Naive thymus-derived CD4-positive, alpha-beta T cell (primary cell): Measurements from ENCODE around the gene DCTN3. TPM values are rescaled to one million over a fixed set of nuclear protein-coding genes. Genes with fewer than 3 reads are reported as not detected.

Experiments used
- ATAC-seq: fragments of 150-1000 bp; cut with Tn5 transposase; 2 replicates; pipeline ENCODE4 v1.10.0; 2021; ENCODE audit warnings: mild to moderate bottlenecking, moderate library complexity
- CTCF ChIA-PET: fragments of 350-600 bp; sonication (Branson Sonifier 250); formaldehyde crosslinking; loops from one replicate; lab custom pipeline; 2021; ENCODE audit warnings: antibody characterized with exemption; lab: Charles Lee
- POLR2A ChIA-PET: fragments of 350-600 bp; sonication (Branson Sonifier 250); formaldehyde crosslinking; loops from one replicate; lab custom pipeline; 2021; ENCODE audit warnings: antibody characterized with exemption, inconsistent platforms; lab: Charles Lee
- DNase-seq, 9 donors: peaks; one replicate each; pipeline versions ENCODE4 v3.0.0 to v3.0.0-alpha.2; 2020 to 2022; ENCODE audit warnings: mixed read lengths in 1 of 9
- H3K27ac ChIP-seq: one replicate; pipeline ENCODE4 v1.7.0; 2013; ENCODE audit warnings: mild to moderate bottlenecking, low read depth, low read length, moderate library complexity
- H3K27me3 ChIP-seq, 2 donors: one replicate each; pipeline ENCODE4 v1.7.0; 2013; ENCODE audit warnings: low read length in 2 of 2, mild to moderate bottlenecking in 2 of 2, moderate library complexity in 2 of 2; ENCODE audit not compliant: control insufficient read depth in 2 of 2, insufficient read depth in 2 of 2
- H3K36me3 ChIP-seq, 3 experiments: 1 replicate in 2 of 3; 2 replicates in 1 of 3; pipeline ENCODE4 v1.7.0; 2013; ENCODE audit warnings: low read length in 3 of 3, mild to moderate bottlenecking in 3 of 3, moderate library complexity in 1 of 3; ENCODE audit not compliant: insufficient read depth in 3 of 3, control insufficient read depth in 2 of 3
- H3K4me1 ChIP-seq, 2 donors: one replicate each; pipeline ENCODE4 v1.7.0; 2013; ENCODE audit warnings: low read length in 2 of 2, mild to moderate bottlenecking in 2 of 2, moderate library complexity in 1 of 2; ENCODE audit not compliant: control insufficient read depth in 2 of 2, insufficient read depth in 2 of 2
- H3K4me3 ChIP-seq: 2 replicates; pipeline ENCODE4 v1.7.0; 2013; ENCODE audit warnings: mild to moderate bottlenecking, low read length
- H3K9me3 ChIP-seq, 3 experiments: 1 replicate in 2 of 3; 2 replicates in 1 of 3; pipeline ENCODE4 v1.7.0; 2013; ENCODE audit warnings: low read length in 3 of 3; ENCODE audit not compliant: control insufficient read depth in 2 of 3
- H3K27ac Mint-ChIP-seq, 9 donors: one replicate each; pipeline ENCODE4 v1.8.0; 2020 to 2022; ENCODE audit warnings: mixed read lengths in 9 of 9, mild to moderate bottlenecking in 8 of 9, moderate library complexity in 5 of 9, inconsistent platforms in 2 of 9
- H3K27me3 Mint-ChIP-seq, 5 donors: one replicate each; pipeline ENCODE4 v1.8.0; 2021 to 2022; ENCODE audit warnings: mixed read lengths in 5 of 5, mild to moderate bottlenecking in 1 of 5
- H3K36me3 Mint-ChIP-seq, 5 donors: one replicate each; pipeline ENCODE4 v1.8.0; 2020 to 2022; ENCODE audit warnings: mixed read lengths in 5 of 5, mild to moderate bottlenecking in 3 of 5, inconsistent platforms in 1 of 5
- H3K4me1 Mint-ChIP-seq, 7 donors: one replicate each; pipeline ENCODE4 v1.8.0; 2020 to 2022; ENCODE audit warnings: mixed read lengths in 7 of 7, mild to moderate bottlenecking in 3 of 7, inconsistent platforms in 1 of 7
- H3K4me3 Mint-ChIP-seq, 10 donors: one replicate each; pipeline ENCODE4 v1.8.0; 2020 to 2022; ENCODE audit warnings: mild to moderate bottlenecking in 10 of 10, mixed read lengths in 10 of 10, moderate library complexity in 6 of 10, inconsistent platforms in 2 of 10
- H3K9me3 Mint-ChIP-seq, 11 donors: one replicate each; pipeline ENCODE4 v1.8.0; 2020 to 2022; ENCODE audit warnings: mixed read lengths in 11 of 11, mild to moderate bottlenecking in 4 of 11, inconsistent platforms in 1 of 11, moderate library complexity in 1 of 11
- intact Hi-C, 2 donors: fragments of 100-400 bp; cut with micrococcal nuclease; formaldehyde crosslinking; loops; one replicate each; pipeline ENCODE4 v1.15.1; 2023
- polyA plus RNA-seq, 2 donors: library from polyadenylated mRNA; unstranded; fragments of 300-500 nt; fragmentation: Illumina TruSeq; gene quantifications; one replicate each; pipeline ENCODE4 v1.2.3, GENCODE V29; 2021
- total RNA-seq, 6 experiments: library from RNA in 5 of 6; stranded (reverse) in 5 of 6; gene quantifications; 1 replicate in 5 of 6; 2 replicates in 1 of 6; pipeline ENCODE4 v1.2.3 and lab custom pipeline; 2021 to 2026

The DCTN3 gene
- total and polyA plus RNA-seq, 7 experiments from 2014 or later = 55.6 to 129 (median 77.3) TPM

DNA sequence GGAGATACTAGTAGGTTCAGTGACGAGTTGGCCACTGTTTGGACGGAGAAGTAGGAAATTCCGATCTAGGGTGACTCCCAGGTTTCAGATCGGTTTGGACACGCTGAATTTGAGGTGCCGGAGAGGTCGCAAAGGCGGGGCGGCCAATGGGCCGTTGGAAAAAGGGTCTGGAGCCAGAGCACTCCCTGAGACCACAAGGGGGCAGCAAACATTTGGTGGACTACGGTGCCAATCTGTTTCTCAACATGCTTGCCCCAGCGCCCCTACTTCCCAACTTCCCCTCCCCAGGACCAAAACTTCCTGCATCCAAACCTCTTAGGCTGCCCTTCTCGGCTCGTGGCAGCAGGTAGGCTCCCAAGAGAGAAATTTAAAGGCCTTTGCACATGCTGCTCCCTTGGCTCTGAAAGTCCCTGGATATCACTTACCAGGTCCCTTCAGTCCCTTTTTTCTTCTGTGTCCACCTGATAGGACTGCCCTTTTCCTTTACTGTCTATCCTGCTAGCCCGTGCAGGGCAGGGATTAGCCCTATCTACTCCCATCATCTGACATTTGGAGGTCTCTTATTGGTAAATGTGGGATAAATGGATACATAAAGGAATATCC, 7.4 kb downstream of the DCTN3 start:
- POLR2A ChIA-PET = interaction anchor here (0.7 to 3.9 kb wide), 11 partner anchors 7 to 1326 kb away, joined by 3 to 55 read pairs (median 4); partner anchors contain the start of genes DCTN3, DNAI1, FAM219A and SIGMAR1
- no peaks in the 10 kb centered on the region for H3K27me3 Mint-ChIP-seq
- Histone ChIP-seq H3K27me3 (no peaks in the 10 kb centered on the region), H3K4me3 (peak overlapping the region; percentile 89), H3K36me3 (peaks cover 0 to 43% (median 0%) of the 10 kb centered on the region in 3 experiments), H3K27ac (peak overlapping the region; percentile 87), H3K4me1 (peaks cover 10 to 17% of the 10 kb centered on the region in 2 donors), H3K9me3 (no peaks in the 10 kb centered on the region)
- peak; percentile 58 for ATAC-seq
- H3K4me3 Mint-ChIP-seq = peak overlapping the region; percentile 84 to 96 (median 90)
- H3K27ac Mint-ChIP-seq = peak overlapping the region; percentile 78 to 96 (median 92)
- CTCF ChIA-PET = interaction anchor here (0.7 to 7.5 kb wide), 6 partner anchors 22 to 279 kb away, joined by 3 to 98 read pairs (median 3); partner anchors contain the start of genes GALT and SIGMAR1
- peaks cover 7 to 26% (median 11%) of the 10 kb centered on the region in 5 donors for H3K36me3 Mint-ChIP-seq
- DNase-seq = peak; percentile 40 to 75 (median 62)
- peaks cover 6 to 28% (median 21%) of the 10 kb centered on the region in 7 donors for H3K4me1 Mint-ChIP-seq
- H3K9me3 Mint-ChIP-seq = peaks cover 0 to 1% (median 0%) of the 10 kb centered on the region in 11 donors
- intact Hi-C loops = loop anchor here (1.0 to 10.0 kb wide), 15 partner anchors 7 to 796 kb away; partner anchors contain the start of genes DCTN3 (in 2 of the 2), DNAI1 (in 2 of the 2), ENHO (in 2 of the 2) and FAM219A (in 2 of the 2)

DNA sequence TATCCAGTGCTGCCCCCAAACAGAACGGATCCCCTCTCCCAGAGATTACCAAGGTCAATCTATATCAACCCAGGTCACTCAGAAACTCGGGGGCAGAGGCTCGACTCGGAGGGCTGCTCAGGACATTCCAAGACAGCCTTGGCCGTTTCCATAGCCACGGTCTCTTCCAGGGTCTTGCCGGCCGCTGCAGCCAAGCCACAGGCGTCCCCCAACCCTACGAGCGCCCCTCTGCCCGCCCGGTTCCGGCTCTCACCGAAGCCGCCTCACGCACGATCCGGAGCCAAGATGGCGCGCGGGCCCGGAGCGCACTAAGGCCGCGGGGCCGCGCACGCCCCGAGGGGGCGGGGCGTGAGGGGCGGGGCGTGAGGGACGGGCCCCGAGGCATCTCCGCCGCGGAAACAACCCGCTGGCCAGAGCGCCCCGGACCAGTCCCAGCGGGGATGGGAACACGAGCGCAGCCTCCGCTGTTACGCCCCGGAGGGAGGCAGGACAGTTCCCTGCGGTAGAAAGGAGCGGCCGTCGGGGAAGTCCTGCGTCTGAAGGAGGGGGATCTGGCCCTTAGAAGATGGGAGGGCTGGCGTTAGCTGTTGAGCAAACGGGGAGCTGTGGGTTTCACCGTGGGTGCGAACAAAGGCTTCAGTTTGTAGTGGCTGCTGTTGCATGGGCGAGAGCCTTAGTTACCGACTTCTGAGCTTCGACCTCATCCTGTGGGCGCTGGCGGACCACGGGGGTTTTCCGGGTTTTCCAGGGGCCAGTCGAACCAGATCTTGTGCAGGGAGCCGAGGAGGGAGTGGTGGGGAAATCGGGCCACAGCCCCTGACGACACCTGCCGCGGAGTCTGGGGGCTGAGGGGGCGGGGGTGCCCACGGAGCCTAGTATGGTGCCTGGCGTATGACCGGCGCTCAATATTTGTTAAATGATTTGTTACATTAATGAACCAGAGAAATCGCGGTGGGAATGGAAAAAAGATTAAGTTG, 8.2 kb downstream of the DCTN3 start, which contains the start of gene RPP25L:
TSS of gene RPP25L (minus strand) at position 287 of the 977 bp plus-strand sequence. CDS start 801 bp downstream, outside the sequence.
- ATAC-seq (peak; percentile 96), DNase-seq (peak; percentile 75 to 94 (median 86))
- Histone ChIP-seq H3K36me3 (peaks cover 0 to 35% (median 0%) of the 10 kb centered on the region in 3 experiments), H3K4me3 (peak within 1 kb of the TSS; percentile 89), H3K9me3 (no peaks in the 10 kb centered on the region), H3K27ac (peak within 1 kb of the TSS; percentile 87), H3K4me1 (peaks cover 10 to 17% of the 10 kb centered on the region in 2 donors), H3K27me3 (no peaks in the 10 kb centered on the region)
- peak within 1 kb of the TSS; percentile 84 to 96 (median 90) for H3K4me3 Mint-ChIP-seq
- H3K27ac Mint-ChIP-seq = peak within 1 kb of the TSS; percentile 84 to 96 (median 93)
- POLR2A ChIA-PET = interaction anchor here (0.7 to 3.9 kb wide), 11 partner anchors 8 to 1325 kb away, joined by 3 to 55 read pairs (median 4); partner anchors contain the start of genes DCTN3, DNAI1, FAM219A and SIGMAR1
- peaks cover 0 to 1% (median 0%) of the 10 kb centered on the region in 11 donors for H3K9me3 Mint-ChIP-seq
- intact Hi-C loops = loop anchor here (1.0 to 10.0 kb wide), 15 partner anchors 8 to 795 kb away; partner anchors contain the start of genes DCTN3 (in 2 of the 2), DNAI1 (in 2 of the 2), ENHO (in 2 of the 2) and FAM219A (in 2 of the 2)
- H3K36me3 Mint-ChIP-seq = peaks cover 7 to 18% (median 8%) of the 10 kb centered on the region in 5 donors
- CTCF ChIA-PET = interaction anchor here (0.5 to 7.5 kb wide), 10 partner anchors 8 to 90 kb away, joined by 3 to 98 read pairs (median 3); partner anchors contain the start of genes DCTN3, GALT and SIGMAR1
- H3K4me1 Mint-ChIP-seq = peaks cover 6 to 28% (median 21%) of the 10 kb centered on the region in 7 donors
- H3K27me3 Mint-ChIP-seq = no peaks in the 10 kb centered on the region

- Mint-ChIP-seq H3K27me3 (no peaks in the 10 kb centered on the region), H3K36me3 (peaks cover 3 to 11% (median 4%) of the 10 kb centered on the region in 5 donors), H3K4me3 (peak overlapping the region; percentile 84 to 96 (median 90)), H3K4me1 (peaks cover 6 to 28% (median 20%) of the 10 kb centered on the region in 7 donors), H3K27ac (peak overlapping the region; percentile 84 to 96 (median 93)), H3K9me3 (peaks cover 0 to 1% (median 0%) of the 10 kb centered on the region in 11 donors)
- Histone ChIP-seq H3K4me3 (peak overlapping the region; percentile 89), H3K9me3 (no peaks in the 10 kb centered on the region), H3K27me3 (no peaks in the 10 kb centered on the region), H3K27ac (peak overlapping the region; percentile 87), H3K4me1 (peaks cover 10 to 17% of the 10 kb centered on the region in 2 donors), H3K36me3 (peaks cover 0 to 28% (median 0%) of the 10 kb centered on the region in 3 experiments)
- POLR2A ChIA-PET = interaction anchor here (0.9 to 3.9 kb wide), 9 partner anchors 9 to 53 kb away, joined by 3 to 55 read pairs (median 4); partner anchors contain the start of genes DCTN3, GALT and SIGMAR1
- intact Hi-C loops = loop anchor here (5.0 to 10.0 kb wide), 6 partner anchors 36 to 794 kb away; partner anchors contain the start of genes GALT (in 2 of the 2), DNAJB5 (in 1 of the 2), ENHO (in 1 of the 2) and KIF24 (in 1 of the 2)
- CTCF ChIA-PET = interaction anchor here (0.6 to 7.5 kb wide), 8 partner anchors 8 to 91 kb away, joined by 3 to 98 read pairs (median 4); partner anchors contain the start of genes DCTN3, GALT and SIGMAR1
- DNase-seq (peak in 1 of 9 donors; percentile 31), ATAC-seq (peak; percentile 1)
These were observed 9.0 kb downstream of the DCTN3 start for GRCh38 chr9:34611251-34611810.

DNA sequence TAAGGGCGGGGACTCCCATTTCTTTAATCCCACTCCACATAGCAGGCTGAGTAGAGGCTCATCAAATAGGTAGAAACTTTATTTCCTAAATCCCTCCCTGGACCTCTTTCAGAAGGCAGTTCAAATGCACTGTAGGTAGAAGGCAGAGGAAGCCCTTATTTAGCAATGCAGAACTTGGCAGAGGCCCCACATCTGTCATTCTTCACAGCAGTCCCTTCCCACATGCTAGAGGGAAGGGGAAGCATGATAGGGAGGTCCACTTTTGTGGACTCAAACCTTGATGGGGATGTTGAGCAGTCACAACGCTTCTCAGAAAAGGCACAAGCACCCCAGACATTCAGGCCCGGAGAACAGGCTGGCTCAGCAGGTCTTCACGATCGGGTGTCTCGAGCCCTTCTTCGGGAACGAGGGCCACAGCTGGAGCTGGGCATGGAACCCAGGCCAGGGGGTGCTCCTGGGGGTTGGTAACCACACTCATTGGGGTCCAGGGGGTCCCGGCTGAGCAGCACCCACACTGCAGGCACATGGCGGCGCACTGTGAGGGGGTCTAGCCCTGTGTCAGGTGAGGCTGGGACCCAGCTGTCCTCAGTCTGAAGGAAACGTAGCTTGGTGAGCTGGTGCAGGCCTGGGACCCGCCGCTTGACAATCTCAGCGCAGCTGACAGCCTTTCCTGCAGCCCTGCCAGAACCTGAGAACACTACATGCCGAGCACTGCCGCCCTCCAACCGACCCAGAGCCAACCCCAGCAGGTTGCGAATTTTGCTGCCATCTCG, 9.7 kb downstream of the DCTN3 start:
- peaks cover 0 to 1% (median 0%) of the 10 kb centered on the region in 11 donors for H3K9me3 Mint-ChIP-seq
- ChIA-PET CTCF (interaction anchor here (0.8 to 7.5 kb wide), 7 partner anchors 10 to 92 kb away, joined by 3 to 98 read pairs (median 4); partner anchors contain the start of genes DCTN3, GALT and SIGMAR1), POLR2A (interaction anchor here (0.9 to 3.9 kb wide), 6 partner anchors 10 to 37 kb away, joined by 3 to 55 read pairs (median 8); partner anchors contain the start of genes DCTN3, GALT and SIGMAR1)
- no peak overlapping the region for H3K27ac ChIP-seq
- peak overlapping the region in 7 of 9 donors; percentile 1 to 93 (median 52) for H3K27ac Mint-ChIP-seq
- no peaks in the 10 kb centered on the region for H3K9me3 ChIP-seq
- H3K4me3 ChIP-seq = peak overlapping the region; percentile 89
- peaks cover 0 to 21% (median 0%) of the 10 kb centered on the region in 3 experiments for H3K36me3 ChIP-seq
- H3K4me1 Mint-ChIP-seq = peaks cover 6 to 28% (median 20%) of the 10 kb centered on the region in 7 donors
- no peaks in the 10 kb centered on the region for H3K27me3 Mint-ChIP-seq
- H3K4me3 Mint-ChIP-seq = peak overlapping the region; percentile 25 to 96 (median 90)
- H3K27me3 ChIP-seq = no peaks in the 10 kb centered on the region
- DNase-seq = no peak
- ATAC-seq = no peak
- intact Hi-C loops = loop anchor here (5.0 to 10.0 kb wide), 6 partner anchors 37 to 793 kb away; partner anchors contain the start of genes GALT (in 2 of the 2), DNAJB5 (in 1 of the 2), ENHO (in 1 of the 2) and KIF24 (in 1 of the 2)
- peaks cover 10 to 17% of the 10 kb centered on the region in 2 donors for H3K4me1 ChIP-seq
- peaks cover 0 to 7% (median 0%) of the 10 kb centered on the region in 5 donors for H3K36me3 Mint-ChIP-seq

DNA sequence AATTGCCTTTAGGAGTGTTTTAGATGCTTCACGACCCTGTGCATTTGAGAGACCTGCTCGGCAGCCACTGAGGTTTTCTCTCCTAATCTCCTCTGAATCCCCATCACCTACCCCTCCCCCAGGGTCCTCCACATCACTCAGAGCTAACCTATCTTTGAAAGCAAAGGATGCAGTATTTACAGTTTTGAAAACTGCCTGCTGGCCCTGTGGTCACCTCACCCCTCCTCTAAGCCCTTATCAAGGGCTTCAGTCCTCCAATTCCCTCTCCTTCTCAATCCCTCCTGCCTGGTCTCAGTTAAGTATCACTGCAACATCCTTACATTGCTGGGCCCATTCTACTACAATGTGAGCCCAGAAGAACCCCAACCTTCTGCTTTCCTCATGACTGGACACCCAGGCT, 13.0 kb downstream of the DCTN3 start:
- H3K36me3 ChIP-seq = no peaks in the 10 kb centered on the region
- ATAC-seq (no peak), DNase-seq (no peak)
- Mint-ChIP-seq H3K27me3 (peaks cover 0 to 10% (median 5%) of the 10 kb centered on the region in 5 donors), H3K36me3 (no peaks in the 10 kb centered on the region), H3K9me3 (no peaks in the 10 kb centered on the region), H3K4me3 (no peak overlapping the region), H3K27ac (no peak overlapping the region), H3K4me1 (peaks cover 6 to 19% (median 14%) of the 10 kb centered on the region in 7 donors)
- H3K27ac ChIP-seq = no peak overlapping the region
- ChIA-PET POLR2A (interaction anchor here (0.8 kb wide), 1 partner anchor 10 kb away, joined by 3 read pairs; no protein-coding TSS in a partner anchor), CTCF (no interaction called here)
- no peaks in the 10 kb centered on the region for H3K27me3 ChIP-seq
- peaks cover 5 to 10% of the 10 kb centered on the region in 2 donors for H3K4me1 ChIP-seq
- intact Hi-C loops = no loop called here
- H3K4me3 ChIP-seq = no peak overlapping the region
- no peaks in the 10 kb centered on the region for H3K9me3 ChIP-seq
